SHP77 (cell line): Measurements from ENCODE around the gene TEAD1.

Source experiments
- DNase-seq, 2 experiments: peaks; one replicate each; lab custom pipeline; 2025; lab: John Stamatoyannopoulos, UW

The TEAD1 gene

DNA sequence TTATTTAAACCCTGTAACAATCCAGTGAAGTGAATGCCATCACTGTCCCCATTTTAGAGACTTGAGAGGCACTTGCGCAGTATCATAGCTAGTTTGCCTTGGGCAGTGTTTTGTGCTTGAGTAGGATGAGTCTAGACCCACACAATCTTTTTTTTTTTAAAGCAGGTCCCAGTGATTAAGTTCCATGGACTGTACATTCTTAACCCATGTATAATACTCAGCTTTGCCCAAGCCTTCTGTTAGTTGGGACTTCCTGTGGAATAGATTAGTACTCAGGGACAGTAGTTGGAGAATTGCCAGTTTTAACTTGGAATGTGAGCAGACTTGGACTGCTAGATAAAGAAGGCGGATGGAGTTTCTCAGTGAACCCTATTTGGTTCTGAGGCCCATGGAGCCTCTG lies 226.3 kb downstream of the TEAD1 start:
- no peak for DNase-seq

DNA sequence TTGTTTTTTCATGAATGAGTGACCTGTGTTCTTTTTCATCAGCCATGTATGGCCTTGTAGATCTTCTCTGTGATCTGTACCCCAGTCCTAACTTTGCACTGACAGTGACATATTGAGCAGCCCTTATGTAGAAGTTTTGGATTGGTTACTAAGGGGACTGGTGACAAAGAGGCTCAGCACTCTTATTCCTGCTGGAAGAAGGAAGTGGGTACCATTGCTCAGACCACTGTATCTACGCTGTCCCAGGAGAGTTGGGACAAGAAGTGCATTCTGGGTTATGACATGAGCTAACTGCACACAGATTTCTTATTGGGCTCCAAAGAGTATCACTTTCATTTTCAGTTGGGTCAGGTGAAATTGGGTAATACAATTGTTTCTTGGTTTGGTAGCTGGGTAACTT lies 227.1 kb downstream of the TEAD1 start:
- no peak for DNase-seq

- no peak for DNase-seq
These were observed 227.8 kb downstream of the TEAD1 start for GRCh38 chr11:12901874-12902481.

- no peak for DNase-seq
These were observed 228.7 kb downstream of the TEAD1 start for GRCh38 chr11:12902791-12903486.

DNA sequence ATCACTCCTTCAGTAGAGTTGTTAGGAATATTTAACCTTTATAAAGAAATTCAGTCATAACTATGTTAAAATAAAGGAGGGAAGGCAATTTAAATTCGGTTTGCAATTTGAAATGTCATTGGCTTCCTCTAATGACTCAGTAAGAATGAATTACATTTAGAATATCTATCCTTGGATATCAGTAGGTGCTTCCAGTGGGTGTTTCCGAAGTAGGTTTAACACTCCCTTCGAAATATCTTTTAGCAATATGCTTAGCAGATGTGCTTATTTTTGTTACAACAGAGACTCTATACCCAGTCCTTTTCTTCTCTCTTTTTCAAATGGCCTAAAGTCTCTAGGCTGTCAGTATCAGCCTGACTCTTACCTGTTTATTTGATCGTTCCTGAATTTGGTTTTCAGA lies 231.2 kb downstream of the TEAD1 start:
- no peak for DNase-seq

- no peak for DNase-seq
These were observed 232.3 kb downstream of the TEAD1 start for GRCh38 chr11:12906501-12906900.

- no peak for DNase-seq
These were observed 235.7 kb downstream of the TEAD1 start for GRCh38 chr11:12909879-12910278.

DNA sequence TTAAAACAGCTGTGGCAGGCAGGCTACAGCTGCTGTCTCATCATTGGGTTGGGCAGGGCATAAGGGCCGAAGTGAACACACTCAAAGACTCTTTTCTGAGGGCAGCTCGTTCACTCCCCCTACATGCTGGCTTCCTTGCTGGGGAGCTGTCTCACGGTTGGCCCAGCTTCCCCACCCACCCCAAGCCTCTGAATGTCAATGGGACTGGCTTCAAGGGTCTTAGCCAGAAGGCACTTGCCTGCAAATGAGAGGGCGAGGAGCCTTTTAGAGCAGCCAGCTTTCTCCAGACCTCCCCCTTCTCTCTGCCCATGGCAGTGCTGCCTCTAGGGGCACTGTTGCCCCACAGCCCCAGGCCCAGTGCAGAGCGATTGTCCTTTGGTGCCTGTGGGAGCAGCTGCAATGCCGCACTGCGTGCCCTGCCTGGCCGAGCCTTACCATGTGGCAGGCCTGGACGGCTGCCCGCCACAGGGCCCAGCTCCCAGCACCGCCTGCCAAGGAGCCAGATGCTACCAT lies 240.2 kb downstream of the TEAD1 start:
- DNase-seq: no peak

DNA sequence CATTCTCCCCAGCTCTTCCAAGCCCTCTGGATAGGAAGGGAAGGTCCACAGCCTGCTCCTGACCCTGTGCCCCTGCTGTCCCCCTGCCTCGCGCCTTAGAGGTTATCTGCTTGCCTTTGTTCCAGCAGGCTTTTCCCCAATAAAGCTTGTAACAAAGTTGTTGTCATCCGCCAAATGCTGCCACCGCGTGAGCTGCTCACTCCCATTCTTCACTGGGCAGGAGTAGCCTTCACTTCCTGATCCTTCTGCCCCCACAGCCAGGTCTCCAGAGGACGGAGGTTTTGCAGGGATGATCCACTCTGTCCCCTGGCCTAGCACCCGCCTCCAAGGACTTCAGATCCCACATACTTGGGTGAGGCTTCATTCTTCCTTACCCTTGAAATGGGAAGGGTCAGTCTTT lies 240.9 kb downstream of the TEAD1 start:
- DNase-seq: no peak

GRCh38 chr11:12917822-12918221 lies 243.6 kb downstream of the TEAD1 start:
- no peak for DNase-seq

DNA sequence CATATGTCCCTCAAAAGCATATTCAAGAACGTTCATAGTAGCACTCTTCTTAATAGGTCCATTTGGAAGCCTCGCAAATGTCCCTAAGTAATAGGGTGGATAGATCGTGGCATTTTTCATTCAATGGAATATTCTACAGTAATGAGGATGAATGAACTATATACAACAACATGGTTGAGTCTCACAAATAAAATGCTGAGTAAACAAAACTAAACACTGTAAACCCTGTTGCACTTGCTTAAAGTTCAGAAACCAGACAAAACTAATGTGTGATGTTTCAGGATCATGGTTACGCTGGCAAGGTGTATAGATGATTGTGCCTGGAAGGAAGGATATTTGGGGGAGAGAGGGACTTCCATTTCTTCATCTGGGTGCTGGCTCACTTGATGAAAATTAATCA lies 244.4 kb downstream of the TEAD1 start:
- DNase-seq: no peak

- DNase-seq: no peak
These were observed 248.2 kb downstream of the TEAD1 start for GRCh38 chr11:12922418-12922817.

DNA sequence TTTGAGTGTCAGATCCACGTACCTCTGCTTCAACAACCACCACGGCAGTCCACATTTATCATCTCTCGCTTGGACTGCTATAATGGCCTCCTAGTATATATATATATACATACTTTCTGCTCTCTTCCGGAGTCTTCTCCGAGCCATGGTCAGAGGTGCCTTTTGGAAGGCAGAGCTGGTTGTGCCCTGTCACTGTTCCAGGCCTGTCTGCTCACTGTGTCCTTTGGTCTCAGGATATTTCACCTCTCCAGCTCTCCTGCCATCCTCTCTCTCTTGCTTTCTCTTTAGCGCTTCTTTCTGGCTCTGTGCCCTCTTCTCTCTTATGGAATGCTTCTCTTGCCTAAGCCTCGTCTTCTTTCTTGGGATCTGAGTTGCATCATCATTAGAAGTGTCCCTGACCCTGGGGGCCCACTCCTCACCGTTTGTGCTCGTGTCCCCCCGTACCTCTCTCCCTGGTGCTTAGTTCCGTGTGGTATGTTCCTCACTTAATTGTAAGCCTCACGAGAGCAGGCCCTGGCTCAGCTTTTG lies 248.8 kb downstream of the TEAD1 start:
- DNase-seq: no peak

DNA sequence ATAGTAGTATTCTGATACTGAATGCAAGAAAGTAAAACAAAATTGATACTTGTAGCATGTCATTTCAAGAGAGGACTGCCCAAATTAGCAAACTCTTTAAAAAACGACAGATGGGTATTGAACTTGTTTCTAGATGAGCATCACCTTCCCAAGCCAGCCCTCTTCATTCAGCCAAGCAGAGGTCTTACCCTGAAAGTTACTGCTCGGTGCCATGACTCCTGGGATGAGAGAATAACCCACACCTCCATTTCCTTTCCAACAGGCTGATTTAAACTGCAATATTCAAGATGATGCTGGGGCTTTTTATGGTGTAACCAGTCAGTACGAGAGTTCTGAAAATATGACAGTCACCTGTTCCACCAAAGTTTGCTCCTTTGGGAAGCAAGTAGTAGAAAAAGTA lies 250.4 kb downstream of the TEAD1 start:
- no peak for DNase-seq

GRCh38 chr11:12925520-12925919 lies 251.3 kb downstream of the TEAD1 start:
- DNase-seq: no peak

GRCh38 chr11:12927221-12927620 lies 253.0 kb downstream of the TEAD1 start:
- no peak for DNase-seq

- no peak for DNase-seq
These were observed 253.7 kb downstream of the TEAD1 start for GRCh38 chr11:12927886-12928285.

- no peak for DNase-seq
These were observed 256.6 kb downstream of the TEAD1 start for GRCh38 chr11:12930850-12931249.

DNA sequence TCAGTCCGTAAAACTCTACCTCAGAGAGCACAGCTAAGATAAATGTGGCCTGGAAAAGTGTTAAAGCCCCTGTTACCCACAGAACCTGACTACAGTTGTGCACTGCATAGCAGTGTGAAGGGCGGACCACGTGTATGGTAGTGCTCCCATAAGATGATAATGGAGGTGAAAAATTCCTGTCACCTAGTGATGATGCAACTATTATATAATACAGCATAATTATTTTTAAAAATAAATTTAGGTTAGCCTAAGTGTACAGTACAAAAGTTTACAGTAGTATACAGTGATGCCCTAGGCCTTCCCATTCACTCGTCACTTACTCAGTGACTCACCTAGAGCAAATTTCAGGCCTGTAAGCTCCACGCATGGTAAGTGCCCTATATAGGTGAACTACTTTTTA lies 258.3 kb downstream of the TEAD1 start:
- no peak for DNase-seq

DNA sequence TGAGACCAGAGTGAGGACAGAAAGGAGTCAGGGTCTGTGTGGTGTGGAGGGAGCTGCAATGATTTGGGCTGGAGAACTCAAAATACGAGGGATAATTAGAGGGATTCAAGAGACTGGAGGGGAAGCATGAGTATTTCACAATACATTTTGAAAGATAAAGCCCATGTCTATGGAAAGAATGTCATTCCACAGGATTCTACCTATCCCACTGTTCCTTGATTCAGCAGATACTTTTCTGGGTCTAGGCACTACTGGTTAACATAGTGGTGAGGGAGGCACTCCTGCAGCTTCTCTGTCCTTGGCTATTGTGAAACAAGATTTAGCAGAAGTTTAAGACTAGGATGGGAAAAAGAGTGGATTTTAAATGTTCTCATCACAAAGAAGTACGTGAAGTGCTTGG lies 262.0 kb downstream of the TEAD1 start:
- DNase-seq: no peak

GRCh38 chr11:12938590-12939247 lies 264.5 kb downstream of the TEAD1 start:
- DNase-seq: no peak

- no peak for DNase-seq
These were observed 267.4 kb downstream of the TEAD1 start for GRCh38 chr11:12941671-12942070.

GRCh38 chr11:12942157-12942556 lies 267.9 kb downstream of the TEAD1 start:
- DNase-seq: no peak
